ENCODE data around the gene RBBP4.

GRCh38 chr1:32613472-32613871 is 37.5 kb upstream of the RBBP4 start:
- TF ChIP-seq FOXP1 (IDR thresholded peaks at IDR 0.05) = no peak
- TF ChIP-seq FOXP1 (CRISPR knock-in tag; IDR thresholded peaks at IDR 0.05) = no peak
- no peak for TF ChIP-seq POLR2AphosphoS5 (IDR thresholded peaks at IDR 0.05; ENCODE audit: low read depth, low read length)
- no peak for TF ChIP-seq EZH2 (conservative IDR thresholded peaks at IDR 0.05; ENCODE audit: low read depth, low read length)
- TF ChIP-seq ELF1 (CRISPR knock-in tag; IDR thresholded peaks at IDR 0.05) = no peak
- no peak for TF ChIP-seq ZNF329 (CRISPR knock-in tag; IDR thresholded peaks at IDR 0.05; ENCODE audit: low read depth)
- no peak for TF ChIP-seq CREM (IDR thresholded peaks at IDR 0.05)
- TF ChIP-seq CREM (CRISPR knock-in tag; IDR thresholded peaks at IDR 0.05) = no peak
